ENCODE data around the gene ZNF888.
"Not testable (repeated sequence)": the region's sequence is repeated elsewhere in the genome, so short reads cannot be mapped to it uniquely, and the experiment has no call there.

Gene ZNF888

GRCh38 chr19:52922841-52923777, at the start of gene ZNF888:
Gene ZNF888 (minus strand): TSS chr19:52923428. CDS start chr19:52917873, 5,555 bp downstream.
- DNase-seq (ENCODE audit: low spot score), result peak; percentile 88

GRCh38 chr19:52967772-52968171, 44.5 kb upstream of the ZNF888 start:
- DNase-seq (ENCODE audit: low spot score), result no peak

DNA sequence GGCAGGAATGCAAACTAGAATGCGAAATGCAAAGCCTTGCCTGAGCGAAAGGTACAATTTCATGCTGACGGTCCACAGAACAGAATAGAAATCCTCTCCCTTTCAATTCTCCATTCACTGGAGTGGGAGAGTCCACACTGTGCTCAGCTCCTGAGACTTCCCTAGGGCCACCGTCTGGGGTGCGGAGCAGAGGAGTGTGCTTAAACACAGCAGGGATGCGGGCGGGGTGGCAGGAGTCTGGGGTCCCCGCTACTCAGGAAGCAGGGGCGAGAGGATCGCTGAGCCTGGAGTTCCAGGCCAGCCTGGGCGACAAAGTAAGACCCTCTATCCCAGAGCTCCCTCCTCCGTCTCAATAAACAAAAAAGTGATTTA, 40.0 kb upstream of the ZNF888 start:
- DNase-seq (ENCODE audit: low spot score), result no peak

- peak; percentile 97 for DNase-seq (ENCODE audit: low spot score)
Observed at GRCh38 chr19:52962394-52963246, 39.4 kb upstream of the ZNF888 start, which contains the start of gene ZNF816. Gene ZNF816 (minus strand): TSS chr19:52962881. CDS start chr19:52956089, 6,792 bp downstream.

GRCh38 chr19:52961981-52962380, 38.8 kb upstream of the ZNF888 start:
- no peak for DNase-seq (ENCODE audit: low spot score)

DNA sequence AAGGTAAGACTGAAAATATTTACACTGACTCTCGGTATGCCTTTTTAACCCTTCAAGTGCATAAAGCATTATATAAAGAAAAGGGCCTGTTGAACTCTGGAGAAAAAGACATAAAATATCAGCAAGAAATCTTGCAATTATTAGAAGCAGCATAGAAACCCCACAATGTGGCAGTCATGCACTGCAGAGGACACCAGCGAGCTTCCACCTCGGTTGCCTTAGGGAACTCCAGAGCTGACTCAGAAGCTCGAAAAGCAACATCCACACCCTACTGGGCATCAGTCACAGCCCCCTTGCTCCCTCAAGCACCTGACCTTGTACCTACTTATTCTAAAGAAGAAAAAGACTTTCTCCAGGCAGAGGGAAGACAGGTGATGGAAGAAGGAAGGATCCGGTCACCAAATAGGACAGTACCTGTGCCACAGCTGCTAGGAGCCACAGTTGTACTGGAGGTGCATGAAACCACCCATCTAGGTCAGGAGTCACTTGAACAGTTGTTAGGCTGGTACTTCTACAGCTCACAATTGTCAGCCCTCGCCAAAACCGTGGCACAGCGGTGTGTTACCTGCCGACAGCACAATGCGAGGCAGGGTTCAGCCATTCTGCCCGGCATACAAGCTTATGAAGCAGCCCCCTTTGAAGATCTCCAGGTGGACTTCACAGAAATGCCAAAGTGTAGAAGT, 36.5 kb upstream of the ZNF888 start:
- DNase-seq (ENCODE audit: low spot score), result no peak

DNA sequence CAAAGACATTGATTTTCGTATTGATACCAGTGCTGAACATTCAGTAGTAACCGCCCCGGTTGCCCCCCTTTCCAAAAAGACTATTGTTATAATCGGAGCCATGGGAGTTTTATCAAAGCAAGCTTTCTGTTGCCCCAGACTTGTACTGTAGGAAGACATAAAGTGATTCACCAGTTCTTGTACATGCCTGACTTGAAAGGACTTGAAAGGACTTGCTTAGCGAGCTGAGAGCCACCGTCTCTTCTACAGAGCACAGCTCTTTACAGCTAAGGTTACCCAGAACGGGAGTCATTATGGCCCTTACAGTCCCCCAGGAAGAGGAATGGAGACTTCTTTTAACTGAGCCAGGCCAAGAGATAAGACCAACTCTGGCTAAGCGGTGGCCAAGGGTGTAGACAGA, 34.4 kb upstream of the ZNF888 start:
- no peak for DNase-seq (ENCODE audit: low spot score)

DNA sequence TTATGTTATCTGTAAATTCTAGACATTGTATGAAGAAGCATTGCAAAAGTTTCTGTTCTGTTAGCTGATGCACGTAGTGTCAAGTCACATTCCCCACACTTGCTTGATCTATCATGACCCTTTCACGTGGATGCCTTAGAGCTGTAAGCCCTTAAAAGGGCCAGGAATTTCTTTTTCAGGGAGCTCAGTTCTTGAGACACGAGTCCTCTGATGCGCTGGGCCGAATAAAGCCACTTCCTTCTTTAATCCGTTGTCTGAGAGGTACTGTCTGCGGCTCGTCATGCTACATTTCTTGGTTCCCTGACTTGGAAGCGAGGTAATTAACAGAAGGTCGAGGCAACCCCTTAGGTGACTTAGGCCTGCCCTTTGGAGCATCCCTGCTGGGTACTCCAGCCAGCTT, 33.7 kb upstream of the ZNF888 start:
- DNase-seq (ENCODE audit: low spot score), result no peak

GRCh38 chr19:52949422-52949821, 26.2 kb upstream of the ZNF888 start:
- no peak for DNase-seq (ENCODE audit: low spot score)

DNA sequence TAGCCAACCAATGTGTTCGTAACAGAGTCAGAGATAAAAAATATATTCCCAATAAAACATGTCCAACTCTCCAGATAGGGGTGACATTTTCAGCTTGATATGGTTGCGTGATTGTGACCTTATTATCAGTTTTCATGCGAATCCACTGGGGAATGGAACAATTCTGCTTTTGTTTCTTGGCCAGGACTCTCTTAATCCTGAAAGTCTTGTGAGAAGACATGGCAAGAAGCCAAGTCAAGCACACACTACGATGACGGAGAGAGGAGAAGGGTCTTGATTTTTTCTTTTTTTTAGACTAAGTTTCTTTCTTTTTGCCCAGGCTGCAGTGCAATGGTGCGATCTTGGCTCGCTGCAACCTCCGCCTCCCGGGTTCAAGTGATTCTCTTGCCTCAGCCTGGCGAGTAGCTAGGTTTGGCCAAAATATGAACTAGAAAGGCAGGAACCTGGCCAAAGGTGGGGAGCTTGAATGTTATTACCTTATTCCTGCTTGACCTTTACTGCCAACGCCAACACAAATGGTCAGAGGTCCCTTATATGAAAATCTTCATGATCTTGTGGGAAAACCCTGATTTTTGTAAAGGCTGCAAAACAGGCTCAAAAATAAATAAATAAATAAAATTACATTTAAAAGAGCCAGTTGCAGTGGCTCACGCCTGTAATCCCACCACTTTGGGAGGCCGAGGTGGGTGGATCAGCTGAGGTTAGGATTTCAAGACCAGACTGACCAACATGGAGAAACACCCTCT, 25.0 kb upstream of the ZNF888 start:
- no peak for DNase-seq (ENCODE audit: low spot score)

GRCh38 chr19:52946322-52947310, 23.4 kb upstream of the ZNF888 start:
- DNase-seq (ENCODE audit: low spot score), result no peak

- DNase-seq (ENCODE audit: low spot score), result no peak
Observed at GRCh38 chr19:52945652-52946321, 22.6 kb upstream of the ZNF888 start.

GRCh38 chr19:52944703-52945493, 21.7 kb upstream of the ZNF888 start:
- DNase-seq (ENCODE audit: low spot score), result not testable (repeated sequence)

DNA sequence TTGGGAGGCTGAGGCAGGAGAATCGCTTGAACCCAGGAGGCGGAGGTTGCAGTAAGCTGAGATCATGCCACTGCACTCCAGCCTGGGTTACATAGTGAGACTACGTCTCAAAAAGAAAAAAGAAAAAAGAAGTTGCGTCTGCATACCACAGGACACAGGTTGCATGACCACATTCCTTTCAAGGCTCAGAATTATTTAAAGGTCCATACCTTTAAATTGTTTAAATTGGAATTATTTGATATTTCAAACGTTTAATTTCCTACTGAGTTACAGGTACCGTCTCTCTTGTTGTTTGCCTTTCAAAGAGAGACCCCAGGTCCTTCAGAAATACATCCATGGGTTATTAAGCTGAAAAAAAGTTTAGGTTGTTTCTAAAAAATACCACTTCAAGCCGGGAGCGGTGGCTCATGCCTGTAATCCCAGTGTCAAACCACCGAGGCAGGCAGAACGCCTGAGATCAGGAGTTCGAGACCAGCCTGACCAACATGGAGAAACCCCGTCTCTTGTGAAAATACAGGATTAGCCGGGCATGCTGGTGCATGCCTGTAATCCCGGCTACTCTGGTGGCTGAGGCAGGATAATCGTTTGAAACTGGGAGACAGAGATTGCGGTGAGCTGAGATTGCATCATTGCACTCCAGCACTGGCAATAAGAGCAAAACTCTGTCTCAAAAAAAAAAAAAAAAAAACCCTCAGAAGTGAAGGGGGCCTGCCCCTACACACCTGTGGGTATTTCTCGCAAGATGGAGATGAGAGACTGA, 20.8 kb upstream of the ZNF888 start:
- DNase-seq (ENCODE audit: low spot score), result no peak

DNA sequence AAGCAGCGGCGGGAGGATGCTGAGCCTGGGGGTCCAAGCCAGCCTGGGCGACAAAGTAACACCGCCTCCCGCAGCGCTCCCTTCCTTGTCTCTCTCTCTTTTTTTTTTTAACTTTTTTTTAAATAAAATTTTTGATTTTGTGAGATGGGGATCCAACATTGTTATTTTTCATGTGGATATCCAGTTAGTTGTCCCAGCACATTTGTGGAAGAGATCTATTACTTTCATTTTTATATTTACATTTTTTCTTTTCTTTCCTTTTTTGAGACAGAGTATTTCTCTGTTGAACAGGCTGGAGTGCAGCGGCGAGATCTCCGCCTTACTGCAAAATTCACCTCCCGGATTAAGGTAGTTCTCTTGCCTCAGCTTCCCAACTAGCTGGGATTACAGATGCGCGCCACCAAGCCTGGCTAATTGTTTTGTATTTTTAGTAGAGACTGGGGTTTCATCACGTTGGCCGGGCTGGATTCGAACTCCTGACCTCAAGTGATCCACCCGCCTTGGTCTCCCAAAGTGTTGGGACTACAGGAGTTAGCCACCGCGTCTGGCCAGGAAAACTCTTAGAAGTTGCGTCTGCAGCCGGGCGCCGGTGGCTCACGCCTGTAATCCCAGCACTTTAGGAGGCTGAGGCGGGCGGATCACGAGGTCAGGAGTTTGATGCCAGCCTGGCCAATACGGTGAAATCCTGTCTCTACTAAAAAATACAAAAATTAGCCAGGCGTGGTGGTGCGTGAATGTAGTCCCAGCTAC, 20.1 kb upstream of the ZNF888 start:
- no peak for DNase-seq (ENCODE audit: low spot score)

GRCh38 chr19:52942386-52943133, 19.3 kb upstream of the ZNF888 start:
- peak; percentile 93 for DNase-seq (ENCODE audit: low spot score)
